HFF-Myc (cell line): ENCODE results near the gene RBFOX1.

ENCODE experiments used
- DNase-seq: peaks from one replicate; pipeline ENCODE4 v3.0.0-alpha.2; 2011; ENCODE audit warnings: low read depth; ENCODE audit errors: extremely low read depth
- H3K4me3 ChIP-seq: replicated peaks from 2 replicates; pipeline ENCODE4 v1.5.1; 2011; ENCODE audit warnings: low read depth, mild to moderate bottlenecking, control low read depth, low read length
- CTCF ChIP-seq: IDR thresholded peaks from 2 replicates; pipeline ENCODE4 v1.5.1; 2012; ENCODE audit warnings: mild to moderate bottlenecking, low read depth, low read length, control low read depth; ENCODE audit errors: missing control alignments

Gene RBFOX1

DNA sequence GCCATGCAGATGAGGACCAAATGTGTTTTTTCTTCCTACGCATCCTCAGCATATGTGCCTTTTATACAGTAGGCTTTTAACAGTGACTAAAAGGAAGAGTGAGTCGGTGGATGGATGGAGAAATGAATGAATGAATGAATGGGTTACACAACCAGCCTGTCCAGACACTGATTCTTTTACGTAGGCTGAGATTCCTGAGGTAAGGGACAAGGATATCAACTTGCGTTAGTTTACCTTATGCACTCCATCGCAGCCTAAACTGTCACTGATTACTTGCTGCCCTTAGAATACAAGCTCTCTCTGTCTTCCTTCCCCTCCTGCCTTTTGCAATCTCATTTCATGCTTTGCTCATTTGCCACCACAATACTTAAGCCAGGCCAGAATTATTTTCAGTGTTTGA is 59.0 kb downstream of the RBFOX1 start:
- no peak overlapping the region for H3K4me3 ChIP-seq
- DNase-seq = no peak
- no peak for TF ChIP-seq CTCF

DNA sequence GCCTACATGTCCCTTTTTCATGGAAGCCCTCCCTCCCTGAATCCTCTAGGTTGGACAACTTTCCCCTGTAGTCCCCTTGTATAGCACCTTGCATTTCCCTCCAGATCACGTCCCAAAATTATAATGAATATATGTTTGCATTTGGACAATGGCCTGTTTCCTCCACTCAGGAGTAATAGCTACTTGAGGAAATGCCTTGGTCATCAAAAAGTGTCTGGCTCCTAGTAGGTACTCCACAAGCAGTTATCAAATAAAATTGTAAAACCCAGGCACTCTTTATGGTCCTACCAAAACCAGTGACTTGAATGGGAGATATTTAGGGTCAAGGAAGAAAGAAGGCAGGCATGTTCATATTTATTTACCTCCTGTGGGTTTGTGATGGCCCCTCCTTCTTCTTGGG is 59.6 kb downstream of the RBFOX1 start:
- no peak overlapping the region for H3K4me3 ChIP-seq
- DNase-seq = no peak
- no peak for TF ChIP-seq CTCF

DNA sequence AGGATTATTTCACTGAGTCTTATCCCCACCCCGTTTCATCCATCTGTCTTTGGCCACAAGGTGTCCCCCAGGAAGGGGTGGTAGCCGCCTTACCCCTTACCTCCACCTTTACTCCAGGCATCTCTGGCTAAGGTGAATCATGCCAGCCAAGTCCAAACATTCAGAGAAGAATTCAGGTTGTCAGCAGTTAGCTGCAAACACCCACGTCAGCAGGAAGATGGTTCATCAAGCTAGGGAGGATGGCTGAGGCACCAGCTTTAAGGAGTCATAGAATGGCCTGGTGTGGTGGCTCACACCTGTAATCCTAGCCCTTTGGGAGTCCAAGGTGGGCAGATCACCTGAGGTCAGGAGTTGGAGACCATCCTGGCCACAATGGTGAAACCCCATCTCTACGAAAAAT is 61.0 kb downstream of the RBFOX1 start:
- DNase-seq = no peak
- TF ChIP-seq CTCF = no peak
- H3K4me3 ChIP-seq = no peak overlapping the region

DNA sequence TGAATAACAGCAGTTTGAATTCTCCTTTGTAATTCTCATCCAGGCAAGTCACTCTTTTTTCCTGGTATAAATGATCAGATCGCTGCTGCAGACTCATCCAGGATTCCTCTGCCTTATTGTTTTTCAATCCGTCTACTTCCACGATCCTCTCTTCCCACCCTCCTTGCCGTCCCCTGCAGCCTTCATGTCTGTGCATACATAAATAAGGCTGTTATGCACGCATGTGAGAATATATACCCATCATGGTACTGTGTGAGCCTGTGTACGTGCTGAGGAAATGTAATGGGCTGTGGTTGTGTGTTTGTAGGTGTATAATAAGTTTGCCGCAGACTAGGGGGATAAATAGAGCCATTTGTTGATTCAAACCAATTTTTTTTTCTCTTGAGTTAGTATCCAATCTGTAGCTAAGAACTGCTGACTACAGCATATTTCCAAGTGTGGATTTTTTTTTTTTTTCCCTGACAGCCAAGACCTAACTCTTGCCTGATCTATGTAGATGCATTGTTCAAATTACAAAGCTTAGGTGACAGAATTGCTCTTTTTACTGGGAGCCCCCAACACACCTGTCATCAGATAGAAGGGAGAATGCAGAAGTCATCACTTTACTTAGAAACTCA is 62.2 kb downstream of the RBFOX1 start:
- H3K4me3 ChIP-seq = no peak overlapping the region
- DNase-seq = no peak
- no peak for TF ChIP-seq CTCF

DNA sequence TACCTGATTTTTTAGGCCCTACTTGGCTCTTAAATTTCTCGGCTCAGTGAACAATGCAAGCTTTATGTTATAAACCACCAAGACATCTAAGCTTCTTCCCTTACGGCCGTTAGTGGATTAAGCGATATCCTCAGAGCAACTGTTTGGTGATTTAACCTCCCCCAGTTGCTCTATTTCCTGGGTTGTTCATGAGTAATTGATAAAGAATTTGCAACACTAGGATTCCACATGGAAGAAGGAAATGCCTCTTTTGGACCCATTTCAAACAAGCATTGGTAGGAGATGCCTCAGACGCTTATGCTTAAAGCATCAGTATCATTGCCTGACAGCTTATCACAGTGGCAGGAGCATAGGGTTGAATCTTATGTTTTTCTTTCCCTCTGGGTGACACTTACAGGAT is 65.3 kb downstream of the RBFOX1 start:
- no peak for TF ChIP-seq CTCF
- DNase-seq = no peak

DNA sequence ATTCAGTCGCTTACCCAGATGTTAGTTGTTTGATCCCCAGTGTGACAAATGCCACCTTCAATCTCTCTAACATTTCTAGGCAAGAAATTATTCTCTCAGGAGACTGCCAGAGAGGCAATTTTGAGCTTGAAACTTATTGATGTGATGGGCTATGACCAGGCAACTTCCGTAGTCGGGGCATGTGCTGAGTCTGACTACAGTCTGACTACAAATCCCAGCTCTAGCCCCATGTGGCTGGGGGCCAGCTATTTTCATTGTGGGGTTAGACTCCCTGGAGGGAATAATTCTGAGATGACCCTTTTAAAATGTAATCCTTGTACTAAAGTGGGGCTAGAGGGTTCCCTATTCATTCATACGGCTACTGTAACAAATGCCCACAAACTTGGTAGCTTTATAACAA is 65.9 kb downstream of the RBFOX1 start:
- TF ChIP-seq CTCF = no peak

More for the DNA sequence above, 65.3 kb downstream of the RBFOX1 start:
- no peak overlapping the region for H3K4me3 ChIP-seq

DNA sequence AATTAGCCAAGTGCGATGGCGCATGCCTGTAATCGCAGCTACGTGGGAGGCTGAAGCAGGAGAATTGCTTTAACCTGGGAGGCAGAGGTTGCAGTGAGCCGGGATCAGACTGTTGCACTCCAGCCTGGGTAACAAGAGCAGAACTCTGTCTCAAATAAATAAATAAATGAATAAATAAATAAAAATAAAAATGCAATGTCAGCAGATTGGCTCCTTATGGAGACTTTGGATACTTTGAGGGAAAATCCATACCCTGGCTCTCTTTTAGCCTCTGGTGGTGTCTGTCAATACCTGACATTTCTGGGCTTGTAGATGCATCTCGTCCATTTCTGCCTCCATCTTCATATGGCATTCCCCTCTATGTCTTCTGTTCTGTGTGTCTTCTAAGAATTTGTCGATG is 66.7 kb downstream of the RBFOX1 start:
- H3K4me3 ChIP-seq = no peak overlapping the region
- DNase-seq = no peak
- TF ChIP-seq CTCF = no peak

More for the DNA sequence above, 65.9 kb downstream of the RBFOX1 start:
- H3K4me3 ChIP-seq = no peak overlapping the region
- DNase-seq = no peak
